GM12874 (cell line): ENCODE data around the gene EGFR.

Experiments
- TF ChIP-seq, protein P1 (sequence below): IDR thresholded peaks from 2 replicates; pipeline ENCODE4 v1.5.1; 2011; ENCODE audit warnings: low read depth, mild to moderate bottlenecking, control low read depth, low read length, moderate library complexity; ENCODE audit not compliant: insufficient read depth

Gene EGFR

DNA sequence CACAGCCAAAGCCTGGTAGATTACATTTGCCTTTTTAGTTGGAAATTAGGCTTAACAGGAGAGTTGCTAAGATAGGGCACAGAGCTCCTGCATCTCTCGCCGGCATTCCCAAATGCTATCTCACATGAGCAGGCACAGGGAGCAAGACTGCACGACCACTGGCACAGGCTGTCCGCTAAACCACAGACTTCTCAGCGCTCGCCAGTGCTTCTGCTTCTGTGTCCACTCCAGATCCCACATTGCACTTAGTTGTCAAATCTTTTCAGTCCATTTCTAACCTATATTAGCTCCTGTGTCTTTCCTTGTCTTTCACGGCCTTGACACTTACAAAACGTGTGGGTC, 138.9 kb downstream of the EGFR start:
- TF ChIP-seq, protein P1, sequence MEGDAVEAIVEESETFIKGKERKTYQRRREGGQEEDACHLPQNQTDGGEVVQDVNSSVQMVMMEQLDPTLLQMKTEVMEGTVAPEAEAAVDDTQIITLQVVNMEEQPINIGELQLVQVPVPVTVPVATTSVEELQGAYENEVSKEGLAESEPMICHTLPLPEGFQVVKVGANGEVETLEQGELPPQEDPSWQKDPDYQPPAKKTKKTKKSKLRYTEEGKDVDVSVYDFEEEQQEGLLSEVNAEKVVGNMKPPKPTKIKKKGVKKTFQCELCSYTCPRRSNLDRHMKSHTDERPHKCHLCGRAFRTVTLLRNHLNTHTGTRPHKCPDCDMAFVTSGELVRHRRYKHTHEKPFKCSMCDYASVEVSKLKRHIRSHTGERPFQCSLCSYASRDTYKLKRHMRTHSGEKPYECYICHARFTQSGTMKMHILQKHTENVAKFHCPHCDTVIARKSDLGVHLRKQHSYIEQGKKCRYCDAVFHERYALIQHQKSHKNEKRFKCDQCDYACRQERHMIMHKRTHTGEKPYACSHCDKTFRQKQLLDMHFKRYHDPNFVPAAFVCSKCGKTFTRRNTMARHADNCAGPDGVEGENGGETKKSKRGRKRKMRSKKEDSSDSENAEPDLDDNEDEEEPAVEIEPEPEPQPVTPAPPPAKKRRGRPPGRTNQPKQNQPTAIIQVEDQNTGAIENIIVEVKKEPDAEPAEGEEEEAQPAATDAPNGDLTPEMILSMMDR: no peak

DNA sequence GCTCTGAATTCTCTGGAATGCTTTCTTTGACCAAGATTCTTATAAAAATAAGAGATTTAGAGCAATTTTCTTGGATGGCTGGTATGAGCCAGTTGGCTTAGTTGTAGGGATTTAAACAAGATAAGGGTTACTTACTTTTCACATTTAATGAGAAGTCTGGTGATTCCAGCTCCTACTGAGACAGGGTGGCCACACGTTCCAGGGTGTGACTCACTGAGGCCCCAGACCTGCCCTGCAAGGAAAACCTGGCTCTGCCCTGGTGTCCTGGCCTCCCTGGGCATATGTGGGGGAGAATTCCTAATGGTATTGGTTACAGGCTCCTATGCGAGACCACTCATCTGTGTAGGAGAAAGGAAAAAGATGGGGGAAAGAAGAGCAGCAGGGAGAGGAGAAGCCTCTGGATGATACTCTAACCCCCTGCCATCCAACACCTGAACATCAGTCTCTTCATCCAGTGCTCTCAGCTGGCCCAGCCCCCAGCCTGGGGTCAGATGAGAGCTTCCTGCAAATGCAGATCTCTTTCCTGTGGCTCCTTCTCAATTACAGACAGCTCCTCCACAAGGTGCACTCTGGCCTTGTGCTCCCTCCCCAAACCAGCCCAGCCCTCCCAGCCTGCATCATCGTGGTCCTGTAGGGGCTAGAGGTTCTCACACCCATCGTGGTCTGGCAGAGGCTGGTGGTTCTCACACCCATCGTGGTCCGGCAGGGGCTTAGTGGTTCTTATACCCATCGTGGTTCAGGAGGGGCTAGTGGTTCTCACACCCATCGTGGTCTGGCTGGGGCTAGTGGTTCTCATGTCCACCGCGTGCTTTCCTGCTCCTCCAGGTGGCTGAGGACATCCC, 139.9 kb downstream of the EGFR start:
- TF ChIP-seq, protein P1: no peak

DNA sequence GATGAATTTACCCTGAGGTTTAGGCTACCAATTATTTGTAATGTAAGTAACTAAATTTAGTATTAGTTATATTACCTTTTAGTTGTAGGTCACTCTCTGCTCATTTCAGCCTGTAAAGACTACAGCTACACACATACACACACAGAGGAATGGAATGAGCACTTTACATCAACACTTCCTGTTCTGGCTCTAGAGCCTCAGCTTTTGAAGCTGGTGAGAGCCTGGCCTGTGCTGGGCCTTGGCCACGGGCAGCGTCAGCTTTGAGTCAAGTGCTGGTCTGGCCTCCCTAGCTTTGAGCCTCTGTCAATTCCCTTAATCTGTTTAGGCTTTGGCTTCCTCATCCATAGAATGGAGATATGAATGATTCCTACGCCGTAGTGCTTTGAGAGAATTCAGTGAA, 141.7 kb downstream of the EGFR start:
- TF ChIP-seq, protein P1: no peak

DNA sequence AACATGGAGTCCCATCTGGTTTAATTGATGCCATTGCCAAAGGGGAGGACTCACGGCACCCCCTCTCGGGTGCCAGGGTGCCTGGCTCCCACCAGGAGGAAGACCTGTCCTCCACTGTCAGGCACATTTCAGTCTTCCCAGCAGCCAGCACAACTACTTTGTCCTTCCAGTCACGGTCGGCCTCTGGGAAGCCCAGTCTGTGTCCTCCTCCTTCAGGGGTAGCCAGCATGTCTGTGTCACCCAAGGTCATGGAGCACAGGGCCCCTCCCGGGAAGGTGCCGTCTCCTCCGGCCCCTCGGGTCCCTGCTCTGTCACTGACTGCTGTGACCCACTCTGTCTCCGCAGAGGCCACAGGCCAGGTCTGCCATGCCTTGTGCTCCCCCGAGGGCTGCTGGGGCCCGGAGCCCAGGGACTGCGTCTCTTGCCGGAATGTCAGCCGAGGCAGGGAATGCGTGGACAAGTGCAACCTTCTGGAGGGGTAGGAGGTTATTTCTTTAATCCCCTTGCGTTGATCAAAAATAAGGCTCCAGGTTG, 142.4 kb downstream of the EGFR start:
- TF ChIP-seq, protein P1: no peak

DNA sequence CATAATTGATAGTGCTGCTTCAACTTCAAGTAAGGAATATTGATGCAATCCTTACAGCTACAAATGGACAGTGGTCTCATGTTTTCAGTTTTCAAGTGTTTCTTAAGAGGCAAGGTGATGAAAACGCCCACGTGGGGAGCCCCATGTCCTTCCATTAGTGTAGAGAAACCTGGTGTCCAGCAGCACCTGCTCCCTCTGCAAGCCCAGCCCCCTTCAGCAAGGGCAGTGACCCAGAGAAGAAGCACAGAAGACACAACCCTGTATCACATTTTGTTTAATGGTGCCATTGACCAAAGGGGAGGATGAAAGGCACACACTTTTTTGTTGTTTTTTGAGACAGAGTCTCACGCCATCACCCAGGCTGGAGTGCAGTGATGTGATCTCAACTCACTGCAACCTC, 143.7 kb downstream of the EGFR start:
- TF ChIP-seq, protein P1: no peak

DNA sequence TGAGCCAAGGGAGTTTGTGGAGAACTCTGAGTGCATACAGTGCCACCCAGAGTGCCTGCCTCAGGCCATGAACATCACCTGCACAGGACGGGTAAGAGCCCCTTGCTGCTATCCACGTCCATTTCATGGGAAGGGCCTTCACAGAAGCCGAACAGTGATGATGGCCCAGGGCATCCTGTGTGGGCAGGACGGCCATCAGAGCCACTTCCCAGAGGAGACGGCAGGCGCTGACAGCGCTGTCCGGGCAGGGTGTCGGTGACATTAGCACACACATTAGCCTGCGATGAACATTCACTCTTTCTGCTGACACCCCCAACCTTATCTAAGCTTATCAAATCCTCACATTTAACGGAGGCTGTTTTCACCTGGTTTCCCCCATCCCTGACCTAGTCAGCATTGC, 144.9 kb downstream of the EGFR start:
- TF ChIP-seq, protein P1: no peak

DNA sequence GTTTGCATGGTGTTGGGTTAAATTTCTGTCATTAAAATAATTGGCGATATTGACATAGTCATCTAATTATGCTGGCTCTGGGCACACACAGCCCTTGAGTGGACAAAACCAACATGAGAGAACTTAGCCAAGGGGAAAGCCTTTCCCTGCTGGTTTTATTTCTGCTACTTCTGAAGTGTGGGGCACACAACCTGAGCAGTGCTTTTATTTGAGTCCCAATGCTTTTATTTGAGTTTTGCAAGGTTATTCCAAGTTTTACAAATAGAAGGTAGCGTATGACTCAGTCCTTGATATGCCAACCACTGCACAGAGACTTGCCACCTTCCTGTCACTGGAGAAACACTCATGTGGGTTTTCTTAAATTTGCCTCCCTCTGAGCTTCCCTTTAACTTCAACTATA, 145.7 kb downstream of the EGFR start:
- TF ChIP-seq, protein P1: no peak
